DND-41 (cell line): ENCODE results near the gene LPIN1.
A peak's percentile ranks its signal among the peaks of the same experiment; 100 is the strongest.

Source experiments
- ATAC-seq: fragments of 200-7000 bp; cut with Tn5 transposase; 3 replicates; pipeline ENCODE4 v1.9.1; 2021; ENCODE audit warnings: low read depth; ENCODE audit not compliant: insufficient read depth
- DNase-seq: peaks from one replicate; pipeline ENCODE4 v3.0.0-alpha.2; 2020
- H2AFZ ChIP-seq: 2 replicates; pipeline ENCODE4 v1.6.0; 2012; ENCODE audit warnings: low read depth, low read length
- H3K27ac ChIP-seq: 2 replicates; pipeline ENCODE4 v1.5.1; 2012; ENCODE audit warnings: low read length, inconsistent platforms
- H3K27me3 ChIP-seq: fragments of 200-600 bp; sonication (generic); 2 replicates; pipeline ENCODE4 v1.6.0; 2012; ENCODE audit warnings: low read length, mild to moderate bottlenecking, inconsistent platforms; ENCODE audit not compliant: insufficient read depth, poor library complexity
- H3K36me3 ChIP-seq: 2 replicates; pipeline ENCODE4 v1.5.1; 2012; ENCODE audit warnings: low read length, inconsistent platforms; ENCODE audit not compliant: insufficient read depth
- H3K4me1 ChIP-seq: 2 replicates; pipeline ENCODE4 v1.5.1; 2012; ENCODE audit warnings: mild to moderate bottlenecking, low read length; ENCODE audit not compliant: insufficient read depth
- H3K4me2 ChIP-seq: 2 replicates; pipeline ENCODE4 v1.6.0; 2012; ENCODE audit warnings: mild to moderate bottlenecking, moderate library complexity, low read length, inconsistent platforms; ENCODE audit not compliant: insufficient read depth
- H3K4me3 ChIP-seq, 2 experiments: fragments of 200-600 bp in 1 of 2; shearing (Covaris generic) in 1 of 2; 2 replicates each; pipeline ENCODE4 v1.5.1; 2012 to 2016; ENCODE audit warnings: inconsistent platforms in 2 of 2, low read length in 2 of 2, mild to moderate bottlenecking in 2 of 2, low read depth in 1 of 2, moderate library complexity in 1 of 2
- H3K79me2 ChIP-seq: 2 replicates; pipeline ENCODE4 v1.6.0; 2012; ENCODE audit warnings: low read length, inconsistent platforms; ENCODE audit not compliant: insufficient read depth
- H3K9ac ChIP-seq: 2 replicates; pipeline ENCODE4 v1.6.0; 2012; ENCODE audit warnings: low read depth, mild to moderate bottlenecking, inconsistent platforms, low read length, moderate library complexity
- H3K9me3 ChIP-seq: 2 replicates; pipeline ENCODE4 v1.5.1; 2012; ENCODE audit warnings: low read length, moderate library complexity, mild to moderate bottlenecking, inconsistent platforms; ENCODE audit not compliant: insufficient read depth, severe bottlenecking
- H4K20me1 ChIP-seq: 2 replicates; pipeline ENCODE4 v1.6.0; 2012; ENCODE audit warnings: low read length; ENCODE audit not compliant: insufficient read depth
- EZH2 ChIP-seq: IDR thresholded peaks from 3 replicates; pipeline ENCODE4 v1.6.1; 2012; ENCODE audit warnings: borderline replicate concordance, low read depth, mild to moderate bottlenecking, moderate library complexity, low read length, inconsistent platforms; ENCODE audit not compliant: severe bottlenecking
- TF ChIP-seq, protein P1 (sequence below): IDR thresholded peaks from 2 replicates; pipeline ENCODE4 v1.5.1; 2012; ENCODE audit warnings: borderline replicate concordance, low read length, moderate library complexity, mild to moderate bottlenecking; ENCODE audit not compliant: poor library complexity, severe bottlenecking; ENCODE audit errors: extremely low read depth

Gene LPIN1

DNA sequence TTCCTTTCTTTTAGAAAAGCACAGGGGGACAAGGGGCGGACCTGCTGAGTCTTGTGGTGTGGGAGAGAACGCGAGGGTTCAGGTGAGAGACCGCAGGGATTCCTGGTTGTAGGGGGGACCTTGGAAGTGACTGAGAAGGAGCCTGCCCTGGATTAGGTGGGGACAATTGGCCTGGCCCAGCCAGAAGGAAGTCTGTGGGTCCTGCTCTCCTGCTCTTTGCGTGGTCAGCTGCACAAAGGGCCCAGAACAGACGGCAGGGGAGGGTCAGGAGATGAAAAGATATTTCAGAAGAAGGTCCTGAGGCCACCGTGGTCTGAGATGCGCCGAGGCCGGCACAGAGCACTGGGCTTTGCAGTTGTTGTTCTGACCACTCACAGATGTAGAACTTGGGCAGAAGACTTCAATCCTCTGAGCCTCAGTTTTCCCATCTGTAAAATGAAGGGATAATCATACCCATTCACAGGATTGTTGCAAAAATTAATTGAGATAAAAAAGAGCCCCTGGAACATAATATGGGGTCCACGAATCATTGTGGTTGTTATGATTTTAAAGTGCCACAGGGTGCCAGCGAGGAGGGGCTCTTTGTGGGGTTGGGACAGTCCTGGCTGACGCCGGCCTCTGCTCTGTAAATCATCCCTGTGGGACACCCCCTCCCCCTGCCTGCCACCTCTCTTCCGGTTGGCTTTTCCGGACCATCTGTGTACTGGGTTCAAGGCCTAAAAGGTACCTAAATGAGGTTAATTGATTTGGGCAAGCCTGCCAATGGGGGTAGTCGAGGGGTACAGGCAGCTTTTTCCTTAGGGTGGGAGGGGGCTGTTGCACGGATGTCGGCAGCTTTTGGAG is 1.8 kb downstream of the LPIN1 start:
- Histone ChIP-seq H3K79me2 (peaks cover 61% of the 10 kb centered on the region), H3K9ac (peak overlapping the region; percentile 86), H3K4me2 (peak overlapping the region; percentile 73), H3K27me3 (no peaks in the 10 kb centered on the region), H3K9me3 (no peaks in the 10 kb centered on the region), H3K27ac (peak overlapping the region; percentile 80; the same call in 1 of the 2 replicates), H4K20me1 (peaks cover 45% of the 10 kb centered on the region), H2AFZ (no peak overlapping the region), H3K36me3 (no peaks in the 10 kb centered on the region), H3K4me3 (peak overlapping the region in 1 of 2 experiments; percentile 73; a peak in 3 of 4 replicates), H3K4me1 (peaks cover 69% of the 10 kb centered on the region)
- TF ChIP-seq, protein P1, sequence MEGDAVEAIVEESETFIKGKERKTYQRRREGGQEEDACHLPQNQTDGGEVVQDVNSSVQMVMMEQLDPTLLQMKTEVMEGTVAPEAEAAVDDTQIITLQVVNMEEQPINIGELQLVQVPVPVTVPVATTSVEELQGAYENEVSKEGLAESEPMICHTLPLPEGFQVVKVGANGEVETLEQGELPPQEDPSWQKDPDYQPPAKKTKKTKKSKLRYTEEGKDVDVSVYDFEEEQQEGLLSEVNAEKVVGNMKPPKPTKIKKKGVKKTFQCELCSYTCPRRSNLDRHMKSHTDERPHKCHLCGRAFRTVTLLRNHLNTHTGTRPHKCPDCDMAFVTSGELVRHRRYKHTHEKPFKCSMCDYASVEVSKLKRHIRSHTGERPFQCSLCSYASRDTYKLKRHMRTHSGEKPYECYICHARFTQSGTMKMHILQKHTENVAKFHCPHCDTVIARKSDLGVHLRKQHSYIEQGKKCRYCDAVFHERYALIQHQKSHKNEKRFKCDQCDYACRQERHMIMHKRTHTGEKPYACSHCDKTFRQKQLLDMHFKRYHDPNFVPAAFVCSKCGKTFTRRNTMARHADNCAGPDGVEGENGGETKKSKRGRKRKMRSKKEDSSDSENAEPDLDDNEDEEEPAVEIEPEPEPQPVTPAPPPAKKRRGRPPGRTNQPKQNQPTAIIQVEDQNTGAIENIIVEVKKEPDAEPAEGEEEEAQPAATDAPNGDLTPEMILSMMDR: no peak
- no peak for TF ChIP-seq EZH2
- ATAC-seq: no peak
- DNase-seq: no peak

- H3K27ac ChIP-seq: peak overlapping the region; percentile 45; the same call in 1 of the 2 replicates
- H3K4me1 ChIP-seq: peaks cover 62% of the 10 kb centered on the region
- TF ChIP-seq EZH2: no peak
- TF ChIP-seq, protein P1: no peak
- no peak overlapping the region for H2AFZ ChIP-seq
- H3K36me3 ChIP-seq: no peaks in the 10 kb centered on the region
- no peak overlapping the region for H3K4me3 ChIP-seq
- H4K20me1 ChIP-seq: peaks cover 51% of the 10 kb centered on the region
- no peaks in the 10 kb centered on the region for H3K9me3 ChIP-seq
- H3K9ac ChIP-seq: no peak overlapping the region
- no peak for DNase-seq
- H3K27me3 ChIP-seq: no peaks in the 10 kb centered on the region
- no peak for ATAC-seq
- H3K79me2 ChIP-seq: peaks cover 69% of the 10 kb centered on the region
- peak overlapping the region; percentile 73; the same call in 1 of the 2 replicates for H3K4me2 ChIP-seq
Observed at GRCh38 chr2:11748861-11749645, 2.6 kb downstream of the LPIN1 start.

GRCh38 chr2:11749646-11750349 is 3.4 kb downstream of the LPIN1 start:
- Histone ChIP-seq H3K27ac (peak overlapping the region; percentile 45), H3K4me1 (peaks cover 55% of the 10 kb centered on the region), H3K79me2 (peaks cover 76% of the 10 kb centered on the region), H3K27me3 (no peaks in the 10 kb centered on the region), H3K9me3 (no peaks in the 10 kb centered on the region), H3K36me3 (no peaks in the 10 kb centered on the region), H2AFZ (no peak overlapping the region), H4K20me1 (peaks cover 56% of the 10 kb centered on the region), H3K4me3 (no peak overlapping the region), H3K9ac (no peak overlapping the region), H3K4me2 (peak overlapping the region; percentile 15; the same call in 1 of the 2 replicates)
- no peak for ATAC-seq
- no peak for TF ChIP-seq EZH2
- TF ChIP-seq, protein P1: no peak
- no peak for DNase-seq
